Stimulated activated CD8-positive, alpha-beta memory T cell treated with anti-CD3 and anti-CD28 coated beads, Interleukin-12 subunit alpha, Interleukin-12 subunit beta, amount 100 ng/mL, for 1 hour (primary cell): ENCODE measurements around the gene DUOXA2.

Source experiments
- DNase-seq: peaks from one replicate; pipeline ENCODE4 v3.0.0-alpha.2; 2020; ENCODE audit warnings: low read depth

The DUOXA2 gene

DNA sequence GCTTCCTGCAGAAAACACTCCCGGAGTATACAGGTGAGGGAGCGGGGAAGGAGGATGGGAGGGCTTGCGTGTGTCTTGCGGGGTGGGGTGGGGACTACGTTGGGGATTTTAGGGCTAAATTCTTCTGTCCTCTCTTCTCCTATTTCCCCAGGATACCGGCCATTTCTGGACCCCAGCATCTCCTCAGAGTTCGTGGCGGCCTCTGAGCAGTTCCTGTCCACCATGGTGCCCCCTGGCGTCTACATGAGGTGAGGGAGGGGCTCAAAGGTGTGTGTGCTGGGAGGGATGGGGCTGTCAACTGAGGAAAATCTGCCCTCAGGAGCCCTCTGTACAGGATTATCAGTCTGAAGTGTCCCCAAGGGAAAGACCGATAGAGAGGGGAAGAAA lies 22.2 kb downstream of the DUOXA2 start:
- no peak for DNase-seq

DNA sequence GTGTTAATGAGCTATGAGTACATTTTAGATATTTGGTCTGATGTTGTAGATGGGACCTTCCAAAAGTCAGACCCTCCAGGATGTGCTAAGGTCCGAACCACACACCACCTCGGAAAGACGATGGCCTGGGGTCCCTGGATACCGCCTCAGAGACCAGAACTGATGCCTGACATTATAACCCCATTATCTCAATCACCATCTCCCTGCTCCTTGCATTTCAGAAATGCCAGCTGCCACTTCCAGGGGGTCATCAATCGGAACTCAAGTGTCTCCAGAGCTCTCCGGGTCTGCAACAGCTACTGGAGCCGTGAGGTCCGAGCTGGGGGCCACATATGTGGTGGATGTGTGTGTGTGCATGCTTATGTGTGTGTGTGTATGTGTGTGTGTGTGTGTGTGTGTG lies 23.6 kb downstream of the DUOXA2 start:
- no peak for DNase-seq

DNA sequence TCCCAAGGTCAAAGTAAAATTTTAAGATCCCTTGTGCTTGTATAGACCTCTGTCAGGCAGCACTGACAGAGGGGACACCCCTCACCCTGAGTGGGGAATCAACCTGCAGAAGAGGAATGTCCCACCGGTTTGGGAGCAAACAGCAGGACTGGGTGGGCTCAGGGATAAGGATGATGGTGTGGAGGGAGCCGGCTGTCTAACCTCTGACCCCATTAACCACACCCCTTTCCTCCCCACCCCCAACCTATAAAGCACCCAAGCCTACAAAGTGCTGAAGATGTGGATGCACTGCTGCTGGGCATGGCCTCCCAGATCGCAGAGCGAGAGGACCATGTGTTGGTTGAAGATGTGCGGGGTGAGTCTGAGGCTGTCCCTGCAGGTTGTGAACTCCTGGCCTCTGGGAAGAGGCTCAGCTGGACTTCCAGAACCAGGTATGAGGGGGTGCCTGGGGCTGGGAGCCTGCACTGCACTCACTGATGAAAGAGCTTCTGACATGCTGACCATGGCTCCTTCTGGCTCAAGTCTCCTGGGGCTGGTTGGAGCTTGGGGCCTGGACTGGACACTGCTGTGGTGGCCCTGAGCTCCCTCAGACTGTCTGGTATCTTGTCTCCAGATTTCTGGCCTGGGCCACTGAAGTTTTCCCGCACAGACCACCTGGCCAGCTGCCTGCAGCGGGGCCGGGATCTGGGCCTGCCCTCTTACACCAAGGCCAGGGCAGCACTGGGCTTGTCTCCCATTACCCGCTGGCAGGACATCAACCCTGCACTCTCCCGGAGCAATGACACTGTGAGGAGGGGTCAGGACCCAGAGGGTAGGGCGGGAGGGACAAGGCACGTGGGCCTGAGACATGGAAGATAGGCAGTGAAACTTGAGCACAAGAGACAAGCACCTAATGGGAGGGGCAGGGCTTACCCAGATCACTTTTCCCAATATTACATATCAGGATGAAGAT lies 25.0 kb downstream of the DUOXA2 start:
- DNase-seq = no peak

DNA sequence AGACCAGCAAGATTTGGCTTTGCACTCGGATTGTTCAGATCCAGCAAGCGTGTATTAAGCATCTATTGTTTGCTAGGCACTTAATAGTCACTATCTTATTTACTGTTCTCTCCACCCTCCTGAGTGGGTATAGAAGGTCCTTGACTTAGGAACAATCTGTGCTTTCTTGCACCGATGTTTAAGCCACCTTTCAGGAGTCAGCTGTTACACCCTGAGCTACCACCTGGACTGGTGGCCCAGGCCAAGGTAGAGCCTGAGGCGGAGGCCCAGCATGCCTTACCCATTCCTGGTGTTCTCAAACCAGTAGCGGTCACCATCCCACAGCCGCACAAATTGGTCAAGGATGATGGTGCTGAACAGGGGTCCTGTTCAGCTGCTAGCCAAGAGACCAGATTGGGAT lies 25.6 kb downstream of the DUOXA2 start:
- DNase-seq = no peak

DNA sequence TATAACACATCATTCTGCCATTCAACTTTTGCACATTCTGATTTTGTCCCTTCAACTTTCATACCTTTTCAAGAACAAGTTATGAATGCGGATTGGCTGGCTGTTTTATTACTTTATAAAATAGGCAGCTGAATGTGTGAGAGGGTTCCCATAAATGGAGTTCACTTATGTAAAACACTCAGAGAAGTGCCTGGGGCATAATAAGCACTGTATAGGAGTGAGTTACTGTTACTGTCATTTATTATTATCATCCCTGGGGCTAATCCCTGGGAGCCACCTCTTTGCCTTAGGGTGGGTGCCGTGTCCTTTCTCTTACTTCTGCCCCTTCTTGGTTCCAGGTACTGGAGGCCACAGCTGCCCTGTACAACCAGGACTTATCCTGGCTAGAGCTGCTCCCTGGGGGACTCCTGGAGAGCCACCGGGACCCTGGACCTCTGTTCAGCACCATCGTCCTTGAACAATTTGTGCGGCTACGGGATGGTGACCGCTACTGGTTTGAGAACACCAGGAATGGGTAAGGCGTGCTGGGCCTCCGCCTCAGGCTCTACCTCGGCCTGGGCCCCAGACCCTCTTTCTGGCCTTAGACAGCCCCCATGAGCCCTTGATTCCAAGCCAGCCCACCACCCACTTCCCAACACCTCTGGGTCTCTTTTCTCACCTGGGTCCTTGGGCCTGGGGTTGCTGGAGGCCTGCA lies 26.6 kb downstream of the DUOXA2 start:
- no peak for DNase-seq

DNA sequence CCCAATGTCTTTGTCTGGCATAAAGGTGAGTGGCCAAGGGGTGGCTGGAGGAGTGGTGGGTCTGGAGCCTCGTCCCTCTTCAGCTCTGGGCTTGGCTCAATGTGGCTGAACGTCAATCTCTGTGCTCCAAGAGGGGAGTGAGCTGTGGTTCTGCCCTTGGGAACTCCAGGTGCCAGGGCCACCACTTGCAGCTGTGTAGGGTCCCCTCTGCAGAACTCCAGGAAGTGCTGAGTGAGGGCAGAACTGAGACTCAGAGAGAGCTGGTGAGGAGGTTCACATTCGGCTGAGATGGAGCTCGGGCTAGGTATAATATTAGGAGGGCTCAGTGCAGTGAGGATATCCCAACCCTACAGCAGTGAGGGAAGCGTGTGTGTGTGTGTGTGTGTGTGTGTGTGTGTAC lies 27.3 kb downstream of the DUOXA2 start:
- no peak for DNase-seq

DNA sequence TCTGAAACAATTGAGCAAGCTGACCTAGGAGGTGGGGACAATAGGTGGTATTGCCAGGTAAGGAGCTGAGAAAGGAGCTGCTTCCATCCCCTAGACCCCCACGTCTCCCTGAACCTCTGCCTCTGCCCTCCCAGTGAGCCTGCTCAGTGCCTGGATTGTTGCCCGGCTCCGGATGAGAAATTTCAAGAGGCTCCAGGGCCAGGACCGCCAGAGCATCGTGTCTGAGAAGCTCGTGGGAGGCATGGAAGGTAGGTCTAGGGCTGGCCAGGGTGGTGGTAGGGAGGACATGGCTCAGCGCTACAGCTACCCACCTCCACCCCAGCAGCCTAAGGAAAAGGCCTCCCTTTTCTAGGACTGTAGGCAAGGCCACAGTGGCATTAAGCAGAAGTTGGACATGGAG lies 28.9 kb downstream of the DUOXA2 start:
- DNase-seq = no peak

DNA sequence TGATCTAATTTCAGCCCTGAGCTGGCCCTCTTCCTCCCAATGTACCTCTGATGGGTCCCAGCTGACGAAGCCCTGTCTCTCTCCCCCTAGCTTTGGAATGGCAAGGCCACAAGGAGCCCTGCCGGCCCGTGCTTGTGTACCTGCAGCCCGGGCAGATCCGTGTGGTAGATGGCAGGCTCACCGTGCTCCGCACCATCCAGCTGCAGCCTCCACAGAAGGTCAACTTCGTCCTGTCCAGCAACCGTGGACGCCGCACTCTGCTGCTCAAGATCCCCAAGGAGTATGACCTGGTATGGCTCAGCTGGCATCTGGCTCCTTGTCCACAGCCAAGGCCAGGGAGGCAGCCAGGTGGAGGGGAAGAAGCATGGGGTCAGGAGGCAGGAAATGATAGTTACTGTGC lies 29.8 kb downstream of the DUOXA2 start:
- no peak for DNase-seq

DNA sequence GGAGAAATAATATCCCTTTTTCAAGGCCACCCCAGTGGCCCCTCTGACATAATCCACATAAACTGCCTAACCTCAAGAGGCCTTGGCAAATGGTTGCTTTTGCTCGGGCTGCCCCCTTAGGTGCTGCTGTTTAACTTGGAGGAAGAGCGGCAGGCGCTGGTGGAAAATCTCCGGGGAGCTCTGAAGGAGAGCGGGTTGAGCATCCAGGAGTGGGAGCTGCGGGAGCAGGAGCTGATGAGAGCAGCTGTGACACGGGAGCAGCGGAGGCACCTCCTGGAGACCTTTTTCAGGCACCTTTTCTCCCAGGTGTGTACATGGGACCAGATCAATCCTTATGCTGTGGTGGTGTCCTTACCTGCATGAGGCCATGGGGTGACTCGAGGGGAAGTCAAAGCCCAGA lies 30.6 kb downstream of the DUOXA2 start:
- DNase-seq = no peak

DNA sequence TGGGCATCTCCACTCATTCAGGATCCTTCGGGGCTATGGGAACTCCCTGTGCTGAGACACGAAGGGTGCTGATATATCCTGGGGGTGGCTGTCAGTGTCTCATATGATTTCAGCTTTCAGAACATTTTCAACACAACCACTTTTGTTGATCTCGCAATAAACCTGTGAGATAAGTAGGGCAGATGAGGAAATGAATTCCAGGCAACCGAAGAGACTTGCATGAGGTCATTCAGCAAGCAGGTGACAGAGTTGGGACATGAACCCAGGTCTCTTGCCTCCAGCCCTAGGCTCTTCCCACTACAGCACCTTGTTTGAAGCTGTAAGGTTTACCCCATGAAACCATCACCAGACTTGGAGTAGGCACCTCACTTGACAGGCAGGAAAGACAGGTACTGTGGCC lies 32.3 kb downstream of the DUOXA2 start:
- DNase-seq = no peak

DNA sequence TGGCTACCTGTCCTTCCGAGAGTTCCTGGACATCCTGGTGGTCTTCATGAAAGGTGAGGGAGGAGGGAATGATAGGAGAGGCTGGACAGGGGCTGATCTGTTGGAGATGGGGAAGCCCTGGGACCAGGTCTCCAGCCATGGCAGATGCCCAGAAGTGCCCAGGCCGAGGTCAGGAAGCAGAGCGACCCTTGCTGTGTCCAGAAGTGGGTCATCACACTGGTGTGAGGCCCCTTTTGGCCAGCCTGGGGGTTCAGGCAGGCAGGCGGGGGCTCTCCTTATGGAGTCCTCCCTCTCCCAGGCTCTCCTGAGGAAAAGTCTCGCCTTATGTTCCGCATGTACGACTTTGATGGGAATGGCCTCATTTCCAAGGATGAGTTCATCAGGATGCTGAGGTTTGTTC lies 33.5 kb downstream of the DUOXA2 start:
- no peak for DNase-seq

DNA sequence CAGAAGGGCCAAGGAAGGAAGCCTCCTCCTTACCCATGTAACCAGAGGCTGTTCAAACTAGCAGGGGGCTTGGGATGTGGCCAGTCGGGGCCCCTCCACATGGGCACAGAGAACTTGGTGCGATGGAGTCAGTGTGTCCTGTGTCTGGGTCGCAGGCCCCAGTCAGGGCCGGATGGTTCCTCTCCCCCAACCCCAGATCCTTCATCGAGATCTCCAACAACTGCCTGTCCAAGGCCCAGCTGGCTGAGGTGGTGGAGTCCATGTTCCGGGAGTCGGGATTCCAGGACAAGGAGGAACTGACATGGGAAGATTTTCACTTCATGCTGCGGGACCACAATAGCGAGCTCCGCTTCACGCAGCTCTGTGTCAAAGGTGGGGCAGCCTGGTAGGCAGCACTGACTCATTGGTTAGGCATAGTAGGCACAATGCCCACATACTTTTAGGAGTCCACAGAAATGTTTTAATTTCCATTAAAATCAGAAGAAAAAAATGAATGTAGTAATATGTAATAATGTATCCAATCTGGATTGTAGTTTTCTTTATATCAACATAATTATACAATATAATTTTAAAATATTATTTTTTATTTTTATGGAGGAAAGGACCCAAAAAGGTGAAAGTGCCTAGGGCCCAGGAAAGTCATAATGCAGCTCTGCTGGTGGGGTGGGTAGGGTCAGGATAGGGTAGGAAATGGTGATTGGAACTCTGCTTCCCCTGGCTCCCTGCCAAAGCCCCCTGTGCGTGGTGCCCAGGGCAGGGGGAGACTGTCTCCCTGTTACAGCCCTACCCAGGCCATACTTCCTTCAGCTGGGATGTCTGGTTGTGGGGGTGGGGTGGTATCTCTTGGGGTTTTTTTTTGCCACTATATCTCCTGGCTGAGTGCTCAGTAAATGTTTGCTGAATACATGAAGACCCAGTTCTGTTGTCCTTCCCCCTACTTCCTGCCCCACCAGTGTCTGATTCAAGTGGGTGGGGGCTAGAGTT lies 34.2 kb downstream of the DUOXA2 start:
- DNase-seq = no peak

DNA sequence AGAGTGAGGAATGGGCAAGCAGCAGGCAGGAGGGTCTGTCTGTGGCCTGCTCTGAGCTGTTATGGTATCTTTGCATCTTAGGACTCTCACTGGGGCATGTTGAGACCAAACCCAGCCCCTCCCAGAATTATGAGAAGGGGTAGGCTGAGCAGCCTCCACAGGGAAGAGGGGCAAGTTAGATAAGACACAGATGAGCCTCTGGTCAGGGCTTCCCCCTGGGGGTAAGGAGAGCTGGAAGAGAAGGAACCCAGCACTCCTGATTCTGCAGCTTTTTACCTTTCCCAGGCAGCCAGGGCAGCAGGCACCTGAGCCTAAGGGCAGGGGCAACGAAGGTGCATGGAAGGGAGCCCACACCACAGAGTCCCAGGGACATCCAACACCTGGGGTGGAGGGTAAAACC lies 34.9 kb downstream of the DUOXA2 start:
- DNase-seq = no peak

DNA sequence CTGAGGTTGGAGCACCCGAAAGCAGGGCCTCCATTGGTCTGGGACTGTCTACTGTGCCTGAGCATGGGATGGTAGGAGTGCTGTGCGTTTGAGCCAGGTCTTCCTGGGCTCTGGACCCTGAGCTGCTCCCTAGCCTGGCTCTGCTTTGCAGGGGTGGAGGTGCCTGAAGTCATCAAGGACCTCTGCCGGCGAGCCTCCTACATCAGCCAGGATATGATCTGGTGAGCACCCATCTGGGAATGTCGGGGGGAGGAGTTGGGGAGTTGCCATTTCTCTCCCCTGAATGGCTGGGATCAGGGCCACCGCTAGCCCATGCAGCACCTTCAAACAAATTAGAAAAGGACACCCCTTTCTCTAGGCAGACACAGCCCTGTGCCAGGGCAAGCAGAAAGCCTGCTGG lies 36.4 kb downstream of the DUOXA2 start:
- no peak for DNase-seq

DNA sequence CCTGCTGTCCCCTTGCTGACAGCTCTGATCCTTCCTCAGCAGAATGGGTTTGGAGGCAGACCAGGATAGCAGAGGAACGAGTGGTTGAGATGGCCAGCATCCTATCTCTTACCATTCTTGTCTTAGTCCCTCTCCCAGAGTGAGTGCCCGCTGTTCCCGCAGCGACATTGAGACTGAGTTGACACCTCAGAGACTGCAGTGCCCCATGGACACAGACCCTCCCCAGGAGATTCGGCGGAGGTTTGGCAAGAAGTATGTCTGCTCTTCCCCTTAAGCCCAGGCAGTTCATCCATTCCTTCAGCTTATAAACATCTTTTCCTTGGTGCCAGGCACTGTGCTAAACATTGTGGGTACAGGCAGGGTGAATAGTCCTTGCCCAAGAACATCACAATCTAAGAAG lies 36.9 kb downstream of the DUOXA2 start:
- no peak for DNase-seq

DNA sequence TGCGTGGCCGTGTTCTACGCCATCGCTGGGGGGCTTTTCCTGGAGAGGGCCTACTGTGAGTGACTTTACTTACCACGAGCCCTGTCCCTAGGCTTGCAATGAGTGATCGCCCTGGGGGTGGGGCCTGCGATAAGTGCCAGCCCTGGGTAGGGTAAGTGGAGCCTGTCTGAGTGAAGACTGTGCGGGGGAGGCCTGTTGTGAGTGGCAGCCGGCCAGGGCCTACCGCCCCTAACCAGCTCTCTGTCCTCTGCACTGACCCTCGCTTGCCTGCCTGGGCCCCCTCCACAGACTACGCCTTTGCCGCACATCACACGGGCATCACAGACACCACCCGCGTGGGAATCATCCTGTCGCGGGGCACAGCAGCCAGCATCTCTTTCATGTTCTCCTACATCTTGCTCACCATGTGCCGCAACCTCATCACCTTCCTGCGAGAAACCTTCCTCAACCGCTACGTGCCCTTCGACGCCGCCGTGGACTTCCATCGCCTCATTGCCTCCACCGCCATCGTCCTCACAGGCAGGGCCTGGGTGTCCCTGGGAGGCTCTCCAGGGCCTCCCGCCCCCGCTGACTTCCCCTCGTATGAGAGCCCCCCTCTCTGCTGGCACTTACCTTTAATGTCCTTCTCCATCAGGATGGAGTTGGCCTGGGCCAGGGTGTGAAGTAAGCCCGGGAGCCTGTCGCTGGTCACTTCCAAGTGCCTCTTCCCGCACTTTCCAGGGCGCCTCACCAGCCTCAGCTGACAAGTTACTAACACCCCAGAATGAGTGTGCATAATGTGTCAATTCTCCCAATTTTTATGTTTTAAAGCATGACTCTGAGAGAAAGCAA lies 38.1 kb downstream of the DUOXA2 start:
- DNase-seq = no peak

DNA sequence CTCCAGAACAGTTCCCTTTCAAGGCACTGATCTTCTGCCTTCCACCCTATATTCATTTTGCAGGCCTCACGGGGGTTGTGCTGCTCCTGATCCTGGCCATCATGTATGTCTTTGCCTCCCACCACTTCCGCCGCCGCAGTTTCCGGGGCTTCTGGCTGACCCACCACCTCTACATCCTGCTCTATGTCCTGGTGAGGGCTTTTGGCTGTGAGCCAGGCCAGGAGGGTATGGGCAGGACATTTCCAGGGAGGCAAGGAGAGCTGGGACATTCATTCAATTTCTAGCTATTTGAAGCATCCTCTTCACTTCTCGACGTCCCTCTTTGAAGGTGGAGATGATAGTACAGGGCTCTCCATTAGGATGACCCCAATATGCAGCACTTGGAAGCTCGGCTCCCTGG lies 41.6 kb downstream of the DUOXA2 start:
- DNase-seq = no peak

DNA sequence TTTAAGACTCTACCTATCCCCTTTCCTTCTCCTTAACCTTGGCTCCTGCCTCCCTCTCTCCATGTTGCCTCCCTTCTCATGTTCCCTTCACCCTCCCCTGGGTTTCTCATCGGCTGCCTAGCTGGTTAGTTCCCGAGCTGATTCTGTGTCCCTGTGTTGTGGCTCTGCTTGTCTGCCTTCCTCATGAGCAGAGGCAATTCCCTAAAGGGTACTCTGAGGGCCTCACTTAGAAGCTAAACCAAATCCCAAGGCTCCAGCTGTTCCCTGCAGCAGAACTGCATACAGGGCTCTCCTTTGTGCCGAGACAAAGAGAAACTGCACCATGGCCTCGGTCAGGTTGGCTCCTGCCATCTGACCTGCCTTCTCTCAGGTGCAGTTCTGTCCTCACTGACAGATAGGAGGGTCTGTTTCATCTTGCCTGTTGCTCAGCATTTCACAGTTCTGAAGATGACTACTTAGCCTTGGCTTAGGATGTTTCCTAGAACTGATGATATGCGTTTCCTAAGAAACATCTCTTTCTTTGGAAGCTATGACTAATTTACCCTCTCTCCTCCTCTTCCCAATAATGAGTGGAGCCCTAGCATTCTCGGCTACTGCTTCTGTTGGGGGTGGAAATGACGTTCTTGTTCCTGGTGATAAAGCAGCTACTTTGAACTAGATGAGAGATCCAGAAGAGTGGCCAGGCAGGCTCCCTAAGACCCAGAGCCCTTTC lies 42.8 kb downstream of the DUOXA2 start:
- DNase-seq = no peak

DNA sequence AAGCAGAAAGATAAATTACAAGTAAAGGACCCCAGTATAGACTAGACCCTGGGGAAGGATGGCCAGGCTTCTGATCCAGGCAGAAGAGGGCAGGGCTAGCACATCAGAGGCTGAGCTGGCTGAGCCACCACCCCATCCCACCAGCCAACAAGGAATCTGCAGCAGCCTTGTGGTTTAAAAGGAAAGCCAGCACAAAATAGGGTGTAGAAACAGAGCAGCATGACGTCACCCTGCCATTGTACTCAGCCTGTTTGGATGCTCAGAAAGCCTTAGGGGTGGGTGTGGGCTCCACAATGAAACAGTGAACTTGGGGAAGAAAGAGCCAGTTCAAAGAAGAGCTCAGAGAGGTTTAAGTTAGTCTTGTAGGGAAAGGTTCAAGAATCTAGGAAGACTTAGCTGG lies 43.8 kb downstream of the DUOXA2 start:
- DNase-seq = no peak

DNA sequence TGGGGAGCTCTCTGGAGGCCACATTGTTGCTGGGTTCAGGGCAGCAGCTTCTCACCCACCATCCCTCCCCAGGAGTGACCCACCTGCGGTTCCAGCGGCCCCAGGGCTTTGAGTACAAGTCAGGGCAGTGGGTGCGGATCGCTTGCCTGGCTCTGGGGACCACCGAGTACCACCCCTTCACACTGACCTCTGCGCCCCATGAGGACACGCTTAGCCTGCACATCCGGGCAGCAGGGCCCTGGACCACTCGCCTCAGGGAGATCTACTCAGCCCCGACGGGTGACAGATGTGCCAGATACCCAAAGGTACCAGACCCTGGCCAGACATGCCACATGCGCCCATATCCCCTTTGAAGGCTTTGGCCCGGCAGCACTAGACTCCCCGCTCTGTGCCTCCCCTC lies 47.5 kb downstream of the DUOXA2 start:
- DNase-seq = no peak
